ENCODE results near the gene ADAM21. TPM values are rescaled to one million over a fixed set of nuclear protein-coding genes. Genes with fewer than 3 reads are reported as not detected.
"Not testable (repeated sequence)": the region's sequence is repeated elsewhere in the genome, so short reads cannot be mapped to it uniquely, and the experiment has no call there.

Gene ADAM21
- 0.28 and 0.40 TPM in 2 replicates for total RNA-seq

GRCh38 chr14:70451874-70452273, at the start of gene ADAM21:
ADAM21 (plus strand) TSS chr14:70452174; CDS start chr14:70457500, 5,326 bp downstream.
- no peak for DNase-seq (ENCODE audit: low read depth, low spot score)

DNA sequence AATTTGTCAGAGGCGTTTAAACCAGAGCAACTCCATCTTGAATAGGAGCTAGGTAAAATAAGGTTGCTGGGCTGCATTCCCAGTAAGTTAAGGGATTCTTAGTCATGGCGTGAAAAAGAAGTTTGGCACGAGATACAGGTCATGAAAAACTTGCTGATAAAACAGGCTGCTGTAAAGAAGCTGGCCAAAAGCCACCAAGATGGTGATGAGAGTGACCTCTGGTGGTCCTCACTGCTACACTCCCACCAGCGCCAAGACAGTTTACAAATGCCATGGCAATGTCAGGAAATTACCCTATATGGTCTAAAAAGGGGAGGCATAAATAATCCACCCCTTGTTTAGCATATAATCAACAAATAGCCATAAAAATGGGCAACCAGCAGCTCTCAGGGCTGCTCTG, 48.6 kb upstream of the ADAM21 start:
- peak; percentile 24 for DNase-seq (ENCODE audit: low read depth, low spot score)

DNA sequence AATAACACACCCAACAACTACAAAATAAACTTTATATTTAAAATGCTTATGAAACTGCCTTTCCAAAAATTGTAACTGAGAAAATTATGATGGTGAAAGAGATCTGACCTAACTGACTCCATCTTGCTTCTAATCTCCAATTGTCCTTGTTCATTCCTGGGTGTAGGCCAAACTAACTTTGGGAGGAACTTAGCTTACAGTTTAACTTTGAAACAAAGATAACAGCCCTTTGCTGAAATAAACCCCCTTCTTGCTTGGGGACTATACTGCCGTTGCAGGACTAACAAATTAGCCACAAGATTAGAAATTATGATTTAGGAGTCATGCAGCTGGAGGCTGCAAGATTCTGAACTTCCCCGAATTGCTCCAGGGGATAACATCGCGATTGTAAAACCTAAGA, 45.8 kb upstream of the ADAM21 start:
- not testable (repeated sequence) for DNase-seq (ENCODE audit: low read depth, low spot score)

GRCh38 chr14:70407621-70408020, 44.4 kb upstream of the ADAM21 start:
- no peak for DNase-seq (ENCODE audit: low read depth, low spot score)

GRCh38 chr14:70415788-70416187, 36.2 kb upstream of the ADAM21 start:
- DNase-seq (ENCODE audit: low read depth, low spot score), result no peak

DNA sequence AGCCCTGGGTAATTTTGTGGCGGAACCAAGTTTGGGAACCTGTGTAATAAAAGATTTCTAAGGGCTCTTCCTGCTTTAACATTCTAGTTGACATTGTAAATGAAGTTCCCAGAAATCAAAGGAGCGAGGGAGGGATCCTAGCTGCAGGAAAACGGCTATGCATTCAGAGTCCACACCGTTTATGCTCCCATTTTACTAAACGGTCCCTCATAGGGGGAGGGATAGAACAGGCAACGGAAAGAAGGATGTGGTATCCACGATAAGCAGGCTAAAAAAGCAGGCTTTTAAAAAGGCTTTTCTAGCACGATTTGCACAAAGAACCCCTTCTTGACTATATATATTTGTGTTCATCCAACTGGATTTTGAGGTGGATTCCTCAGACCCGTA, 35.6 kb upstream of the ADAM21 start:
- no peak for DNase-seq (ENCODE audit: low read depth, low spot score)

DNA sequence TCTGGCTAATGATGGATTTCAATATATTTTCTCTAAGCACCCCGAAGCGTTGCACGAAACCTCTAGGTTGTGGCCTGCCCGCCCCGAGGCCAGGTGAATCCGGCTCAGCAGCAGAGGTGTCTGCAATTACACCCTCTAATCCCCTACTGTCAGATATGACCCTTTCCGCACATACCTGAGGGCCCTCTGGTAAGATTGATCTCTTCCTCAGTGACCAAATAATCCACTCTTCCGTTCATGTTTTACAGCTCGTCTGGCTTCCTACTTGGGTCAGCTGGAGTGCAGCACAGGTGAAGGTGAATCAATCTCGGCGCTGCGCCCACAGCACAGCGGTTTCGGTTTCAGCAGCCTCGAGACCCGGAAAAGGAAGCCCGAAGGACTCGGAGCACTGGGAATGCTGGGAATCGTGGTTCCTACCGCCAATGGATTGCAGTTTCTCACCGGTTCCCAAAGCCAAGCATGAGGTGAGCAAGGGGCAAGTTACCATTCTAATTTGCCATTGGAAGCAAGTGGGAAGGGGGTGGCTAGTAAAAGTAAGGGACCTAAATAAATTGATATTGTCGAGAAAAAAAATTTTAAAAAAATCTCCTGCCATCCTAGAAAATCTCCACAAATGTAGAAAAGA, 35.1 kb upstream of the ADAM21 start, which contains the start of gene SYNJ2BP:
TSS of gene SYNJ2BP (minus strand) at position 366 of the 625 bp plus-strand sequence. CDS start at position 239, 127 bp downstream.
- DNase-seq (ENCODE audit: low read depth, low spot score), result peak; percentile 11

- DNase-seq (ENCODE audit: low read depth, low spot score), result not testable (repeated sequence)
Measured at GRCh38 chr14:70419270-70419931, 32.6 kb upstream of the ADAM21 start.

DNA sequence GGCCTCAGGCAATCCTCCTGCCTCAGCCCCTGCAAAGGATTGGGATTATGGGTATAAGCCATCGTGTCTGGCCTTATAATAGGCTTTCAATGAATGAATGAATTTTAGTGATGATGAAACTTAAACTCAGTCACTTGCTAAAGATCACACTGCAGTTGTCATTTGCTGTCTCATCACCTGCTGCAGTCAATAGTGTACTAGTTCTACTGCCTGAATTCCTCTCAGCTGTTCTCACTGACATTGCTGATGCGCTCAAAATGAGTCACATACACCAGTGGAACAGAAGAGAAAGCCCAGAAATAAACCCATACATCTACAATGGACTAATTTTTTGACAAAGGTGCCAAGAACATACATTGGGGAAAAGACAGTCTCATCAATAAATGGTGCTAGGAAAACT, 29.4 kb upstream of the ADAM21 start:
- DNase-seq (ENCODE audit: low read depth, low spot score), result no peak

- DNase-seq (ENCODE audit: low read depth, low spot score), result no peak
Measured at GRCh38 chr14:70425354-70425753, 26.6 kb upstream of the ADAM21 start.

DNA sequence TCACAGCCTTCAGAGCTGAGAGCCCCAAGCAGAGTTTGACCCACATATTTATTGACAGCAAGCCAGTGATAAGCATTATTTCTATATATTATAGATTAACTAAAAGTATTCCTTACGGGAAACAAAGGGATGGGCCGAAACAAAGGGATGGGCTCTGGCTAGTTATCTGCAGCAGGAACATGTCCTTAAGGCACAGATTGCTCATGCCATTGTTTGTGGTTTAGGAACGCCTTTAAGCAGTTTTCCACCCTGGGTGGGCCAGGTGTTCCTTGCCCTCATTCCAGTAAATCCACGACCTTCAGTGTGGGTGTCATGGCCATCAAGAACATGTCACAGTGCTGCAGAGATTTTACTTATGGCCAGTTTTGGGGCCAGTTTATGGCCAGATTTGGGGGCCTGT, 25.4 kb upstream of the ADAM21 start:
- not testable (repeated sequence) for DNase-seq (ENCODE audit: low read depth, low spot score)

DNA sequence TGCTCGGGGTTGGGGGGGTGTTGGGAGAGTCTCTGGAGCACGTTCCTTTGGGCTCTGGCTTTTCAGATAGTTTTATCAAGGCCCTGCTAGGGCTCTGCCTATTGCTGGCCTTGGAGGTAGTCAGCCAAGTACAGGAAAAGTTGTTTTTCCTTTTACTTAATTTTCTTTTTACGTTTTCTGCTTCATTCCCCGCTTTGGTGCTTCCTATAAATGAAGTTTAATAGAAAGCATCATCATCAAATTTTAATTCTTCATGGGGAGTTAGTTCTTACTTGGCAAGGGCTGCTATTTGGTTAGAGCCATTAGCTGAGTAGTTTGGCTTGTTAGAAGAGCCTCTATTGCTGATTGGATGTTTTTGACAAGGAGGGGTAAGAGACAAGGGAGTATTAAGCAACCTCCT, 15.1 kb upstream of the ADAM21 start:
- no peak for DNase-seq (ENCODE audit: low read depth, low spot score)

DNA sequence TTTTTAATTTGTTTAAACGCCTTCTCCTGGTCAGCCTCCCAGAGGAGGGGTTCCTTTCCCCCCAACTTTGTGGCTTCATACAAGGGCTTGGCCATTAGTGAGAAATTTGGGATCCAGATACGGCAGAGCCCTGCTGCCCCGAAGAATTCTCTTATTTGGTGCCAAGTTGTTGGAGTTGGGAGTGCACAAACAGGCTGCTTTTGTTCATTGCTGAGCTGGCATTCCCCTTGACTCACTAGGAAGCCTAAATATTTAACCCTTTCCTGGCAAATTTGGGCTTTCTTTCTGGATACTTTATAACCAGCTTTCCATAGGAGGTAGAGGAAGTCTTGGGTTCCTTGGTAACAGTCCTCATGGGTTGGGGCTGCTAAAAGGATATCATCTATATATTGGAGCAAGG, 10.3 kb upstream of the ADAM21 start:
- DNase-seq (ENCODE audit: low read depth, low spot score), result no peak

DNA sequence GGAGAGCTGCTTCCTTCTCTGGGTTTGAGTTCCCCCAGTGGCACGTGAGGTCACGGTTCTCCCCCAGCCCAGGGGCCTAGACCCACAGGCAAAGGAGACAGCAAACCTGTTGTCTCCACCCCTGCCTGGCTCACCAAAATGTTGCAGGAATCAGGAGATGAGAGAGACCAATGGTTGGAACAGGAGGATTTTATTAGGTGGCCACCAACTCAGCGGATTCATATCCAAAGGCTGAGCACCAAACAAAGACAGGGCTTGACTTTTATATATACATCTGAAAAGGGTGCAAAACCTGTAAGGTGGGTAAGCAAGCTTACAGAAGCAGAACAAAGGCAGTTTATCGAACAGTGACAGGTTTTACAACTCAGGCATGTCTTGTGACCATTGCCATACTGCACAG, 9.2 kb upstream of the ADAM21 start:
- no peak for DNase-seq (ENCODE audit: low read depth, low spot score)

GRCh38 chr14:70448633-70449340, 3.2 kb upstream of the ADAM21 start:
- peak; percentile 2 for DNase-seq (ENCODE audit: low read depth, low spot score)

DNA sequence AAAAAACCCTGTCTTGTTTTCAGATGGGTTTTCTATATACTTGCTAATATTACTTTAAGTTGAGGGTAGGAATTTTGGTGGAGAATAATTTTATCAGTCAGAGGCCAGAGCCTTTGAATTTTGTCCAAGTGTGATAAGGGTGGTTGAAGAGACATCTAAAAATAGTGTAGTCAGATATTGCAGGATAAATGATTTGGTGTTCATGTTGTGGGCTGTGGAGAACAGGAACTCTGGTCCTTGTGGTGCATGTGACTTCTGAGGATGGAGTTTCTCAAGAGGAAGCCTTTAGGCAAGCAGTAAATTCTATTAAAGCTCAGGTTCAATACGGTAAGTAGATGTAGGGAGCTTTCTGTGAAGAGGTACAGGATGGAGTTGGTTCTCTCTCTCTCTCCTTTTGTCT, 2.8 kb downstream of the ADAM21 start:
- no peak for DNase-seq (ENCODE audit: low read depth, low spot score)

DNA sequence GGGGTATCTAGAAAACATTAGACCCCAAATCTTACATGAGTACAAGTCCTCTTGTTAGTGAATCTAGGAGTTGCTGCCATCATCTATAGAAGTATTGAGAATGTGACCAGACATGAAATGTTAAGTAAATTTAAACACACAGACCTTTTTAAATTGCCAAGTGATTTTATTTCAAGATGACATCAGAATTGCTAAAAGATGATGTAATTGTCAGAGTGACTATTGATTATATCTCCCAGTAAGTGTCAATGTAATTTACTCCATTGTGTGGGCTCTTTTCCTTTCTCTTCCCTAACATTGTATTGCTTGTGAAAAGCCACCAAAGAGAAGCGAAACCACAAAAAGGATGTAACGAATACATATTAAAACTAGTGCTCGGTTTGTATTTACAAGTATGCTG, 16.8 kb downstream of the ADAM21 start:
- no peak for DNase-seq (ENCODE audit: low read depth, low spot score)

DNA sequence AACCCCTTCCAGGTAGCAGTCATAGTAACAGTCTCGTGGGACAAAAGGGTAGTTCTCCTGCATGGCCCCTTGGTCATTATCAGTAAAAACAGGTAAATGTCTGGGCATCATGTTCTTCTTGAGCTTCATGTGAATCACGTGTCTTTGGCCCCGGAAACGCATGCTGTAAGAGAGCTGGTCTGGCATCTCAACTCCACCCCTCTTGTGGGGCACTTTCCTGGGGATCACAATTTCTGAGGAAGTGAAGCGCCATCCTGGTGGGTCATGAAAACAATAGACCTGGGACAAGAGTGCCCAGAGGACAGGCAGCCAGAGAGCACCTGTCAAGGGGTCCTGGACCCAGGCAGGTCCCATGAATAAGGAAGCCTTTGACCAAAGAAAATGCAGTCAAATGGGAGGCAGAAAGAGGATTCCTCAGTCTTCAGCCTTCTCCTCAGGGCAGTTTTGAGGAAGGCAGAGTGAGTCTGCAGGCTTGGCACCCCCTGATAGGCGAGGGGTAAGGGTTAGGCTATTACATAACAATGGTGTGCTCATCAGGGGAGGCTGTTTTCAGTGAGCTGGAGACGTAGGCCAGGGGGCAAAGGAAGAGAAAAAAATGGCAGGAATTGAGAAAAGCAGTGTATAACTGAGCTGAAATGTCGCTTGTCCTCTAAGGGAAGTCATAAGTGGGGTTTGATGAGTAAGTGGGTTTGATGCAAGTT, 19.0 kb downstream of the ADAM21 start:
- not testable (repeated sequence) for DNase-seq (ENCODE audit: low read depth, low spot score)

DNA sequence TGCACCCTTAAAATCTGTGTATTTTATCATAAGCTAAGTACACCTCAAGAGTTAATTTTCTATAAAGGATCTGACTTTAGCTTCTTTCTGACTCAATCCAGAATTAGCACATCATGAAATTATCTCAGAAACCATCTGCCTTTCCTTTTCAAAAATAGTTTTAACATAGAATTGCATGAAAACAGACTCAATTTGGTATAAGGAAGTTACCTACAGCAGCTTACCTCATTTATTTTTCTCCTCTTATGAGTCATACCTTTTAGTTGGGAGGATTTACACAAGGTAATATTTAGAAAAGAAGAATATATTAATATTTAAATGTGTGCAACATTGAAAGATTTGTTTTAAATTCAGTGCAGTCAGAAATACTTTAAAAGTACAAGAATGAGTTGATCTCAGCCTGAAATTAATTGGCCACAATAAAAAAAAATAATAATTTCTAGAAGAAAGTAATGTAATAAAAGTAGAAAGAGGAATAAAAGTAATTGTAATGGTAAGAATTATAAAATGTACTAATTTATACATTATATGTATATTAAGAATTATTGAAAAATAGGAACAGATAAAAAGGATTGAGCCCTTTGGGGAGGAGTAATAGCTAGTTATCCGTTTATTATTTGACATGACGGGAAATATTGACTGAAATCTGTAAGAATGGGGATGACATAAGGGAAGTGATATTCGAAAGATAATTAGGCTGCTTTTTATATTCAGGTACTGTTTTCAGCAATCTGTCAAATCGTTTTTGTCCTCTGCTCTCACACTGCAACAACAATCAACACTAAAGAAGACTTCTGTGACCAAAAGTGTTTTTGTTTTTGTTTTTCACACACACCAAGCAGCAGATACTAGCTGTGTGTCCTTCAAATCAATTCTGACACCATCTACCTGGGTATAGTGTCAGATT, 20.5 kb downstream of the ADAM21 start:
- no peak for DNase-seq (ENCODE audit: low read depth, low spot score)

DNA sequence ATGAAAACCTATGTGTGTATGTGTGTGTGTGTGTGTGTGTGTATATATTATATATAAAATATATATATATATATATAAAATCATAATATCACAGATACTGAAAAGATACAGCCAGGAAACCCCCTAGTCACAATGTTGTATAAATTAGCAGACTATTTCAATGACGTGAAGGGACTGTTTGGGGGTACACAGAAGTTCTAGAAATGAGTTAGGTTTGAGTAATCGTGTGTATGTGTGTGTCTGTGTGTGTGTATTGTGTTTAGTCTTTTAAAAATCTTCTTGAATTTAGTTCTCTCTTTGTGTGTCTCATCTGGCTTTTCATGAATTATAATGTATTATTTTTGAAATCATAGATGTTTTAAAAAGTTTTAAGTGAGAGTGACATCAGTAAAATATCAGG, 21.9 kb downstream of the ADAM21 start:
- DNase-seq (ENCODE audit: low read depth, low spot score), result no peak

DNA sequence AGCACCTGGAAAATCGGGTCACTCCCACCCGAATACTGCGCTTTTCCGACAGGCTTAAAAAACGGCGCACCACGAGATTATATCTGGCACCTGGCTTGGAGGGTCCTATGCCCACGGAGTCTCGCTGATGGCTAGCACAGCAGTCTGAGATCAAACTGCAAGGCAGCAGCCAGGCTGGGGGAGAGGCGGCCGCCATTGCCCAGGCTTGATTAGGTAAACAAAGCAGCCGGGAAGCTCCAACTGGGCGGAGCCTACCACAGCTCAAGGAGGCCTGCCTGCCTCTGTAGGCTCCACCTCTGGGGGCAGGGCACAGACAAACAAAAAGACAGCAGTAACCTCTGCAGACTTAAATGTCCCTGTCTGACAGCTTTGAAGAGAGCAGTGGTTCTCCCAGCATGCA, 23.5 kb downstream of the ADAM21 start:
- not testable (repeated sequence) for DNase-seq (ENCODE audit: low read depth, low spot score)

Data from pulmonary artery endothelial cell (primary cell).